ENCODE data around the gene HELZ. TPM values are rescaled to one million over a fixed set of nuclear protein-coding genes. Genes with fewer than 3 reads are reported as not detected.
A peak's percentile ranks its signal among the peaks of the same experiment; 100 is the strongest.

The HELZ gene
- total and polyA plus RNA-seq, 2 donors (not counting 3 experiments of a cell fraction or from before 2014, with no cell fraction given), result 8.0 to 47.3 TPM

DNA sequence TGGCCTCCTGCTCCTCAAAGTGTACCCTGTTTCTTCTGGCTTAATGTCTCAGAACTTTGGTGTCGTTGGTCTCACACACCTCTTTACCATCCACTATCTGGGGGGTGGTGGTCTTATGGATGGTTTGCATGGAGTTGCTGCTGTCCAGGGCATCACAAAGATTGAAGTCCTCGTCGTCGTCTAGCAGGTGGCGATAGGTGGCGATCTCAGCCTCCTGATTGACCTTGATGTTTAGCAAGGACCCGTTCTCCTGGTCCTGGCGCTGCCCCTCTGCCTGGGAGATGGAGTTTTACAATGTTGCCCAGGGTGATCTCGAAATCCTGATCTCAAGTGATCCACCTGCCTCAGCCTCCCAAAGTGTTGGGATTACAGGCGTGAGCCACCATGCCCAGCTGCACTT is 31.1 kb upstream of the HELZ start:
- H3K4me1 ChIP-seq (ENCODE audit: control insufficient read depth, extremely low read depth, insufficient read depth, low read length), result no peaks in the 10 kb centered on the region
- peak; percentile 31 for DNase-seq (ENCODE audit: low read depth, low spot score)
- H3K27me3 ChIP-seq (ENCODE audit: control insufficient read depth in 2 of 2, insufficient read depth in 2 of 2, low read length in 2 of 2), result no peaks in the 10 kb centered on the region
- BruUV-seq (replicated peaks), result no TSS peak
- CTCF ChIA-PET, result no interaction called here
- no peak overlapping the region for H2AFZ ChIP-seq (ENCODE audit: low read depth, low read length)
- H4K20me1 ChIP-seq (replicated peaks; ENCODE audit: control insufficient read depth, extremely low read depth, insufficient read depth, low read length), result no peaks in the 10 kb centered on the region
- intact Hi-C loops (cut with micrococcal nuclease) (no loop called here), dilution Hi-C loops (cut with MboI; ENCODE audit: extremely low pct_ligation_motif_present, low sequenced_read_pairs) (no loop called here)
- no peak overlapping the region for H3K4me3 ChIP-seq (replicated peaks in 1 of 3; ENCODE audit: insufficient read depth in 1 of 3, low read depth in 1 of 3, low read length in 3 of 3)
- no peak for FAIRE-seq
- POLR2A ChIA-PET, result no interaction called here
- no peak overlapping the region for H3K27ac ChIP-seq (ENCODE audit: insufficient read depth, low read depth, low read length)
- no peak overlapping the region for H3K9ac ChIP-seq (replicated peaks; ENCODE audit: extremely low read depth, insufficient read depth, low read length)
- no peaks in the 10 kb centered on the region for H3K9me1 ChIP-seq (replicated peaks; ENCODE audit: control insufficient read depth, extremely low read depth, insufficient read depth, low read length)
- no peak overlapping the region for H3K4me2 ChIP-seq (ENCODE audit: insufficient read depth, low read length)
- H3K9me3 ChIP-seq (replicated peaks; ENCODE audit: control insufficient read depth, insufficient read depth, low read length), result no peaks in the 10 kb centered on the region
- TF ChIP-seq, protein P1, sequence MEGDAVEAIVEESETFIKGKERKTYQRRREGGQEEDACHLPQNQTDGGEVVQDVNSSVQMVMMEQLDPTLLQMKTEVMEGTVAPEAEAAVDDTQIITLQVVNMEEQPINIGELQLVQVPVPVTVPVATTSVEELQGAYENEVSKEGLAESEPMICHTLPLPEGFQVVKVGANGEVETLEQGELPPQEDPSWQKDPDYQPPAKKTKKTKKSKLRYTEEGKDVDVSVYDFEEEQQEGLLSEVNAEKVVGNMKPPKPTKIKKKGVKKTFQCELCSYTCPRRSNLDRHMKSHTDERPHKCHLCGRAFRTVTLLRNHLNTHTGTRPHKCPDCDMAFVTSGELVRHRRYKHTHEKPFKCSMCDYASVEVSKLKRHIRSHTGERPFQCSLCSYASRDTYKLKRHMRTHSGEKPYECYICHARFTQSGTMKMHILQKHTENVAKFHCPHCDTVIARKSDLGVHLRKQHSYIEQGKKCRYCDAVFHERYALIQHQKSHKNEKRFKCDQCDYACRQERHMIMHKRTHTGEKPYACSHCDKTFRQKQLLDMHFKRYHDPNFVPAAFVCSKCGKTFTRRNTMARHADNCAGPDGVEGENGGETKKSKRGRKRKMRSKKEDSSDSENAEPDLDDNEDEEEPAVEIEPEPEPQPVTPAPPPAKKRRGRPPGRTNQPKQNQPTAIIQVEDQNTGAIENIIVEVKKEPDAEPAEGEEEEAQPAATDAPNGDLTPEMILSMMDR (IDR thresholded peaks at IDR 0.05; ENCODE audit: extremely low read depth in 1 of 2, insufficient read depth in 1 of 2, low read depth in 1 of 2, low read length in 2 of 2), result peak in 1 of 2 donors; percentile 22
- TF ChIP-seq POLR2A (IDR thresholded peaks at IDR 0.05; ENCODE audit: low read depth, low read length), result no peak
- TF ChIP-seq EZH2 (IDR thresholded peaks at IDR 0.05; ENCODE audit: borderline replicate concordance, low read depth, low read length, severe bottlenecking), result no peak
- H3K36me3 ChIP-seq (ENCODE audit: control insufficient read depth in 2 of 2, extremely low read depth in 1 of 2, insufficient read depth in 2 of 2, low read length in 2 of 2), result no peaks in the 10 kb centered on the region
- no peaks in the 10 kb centered on the region for H3K79me2 ChIP-seq (ENCODE audit: control insufficient read depth, insufficient read depth, low read length)

DNA sequence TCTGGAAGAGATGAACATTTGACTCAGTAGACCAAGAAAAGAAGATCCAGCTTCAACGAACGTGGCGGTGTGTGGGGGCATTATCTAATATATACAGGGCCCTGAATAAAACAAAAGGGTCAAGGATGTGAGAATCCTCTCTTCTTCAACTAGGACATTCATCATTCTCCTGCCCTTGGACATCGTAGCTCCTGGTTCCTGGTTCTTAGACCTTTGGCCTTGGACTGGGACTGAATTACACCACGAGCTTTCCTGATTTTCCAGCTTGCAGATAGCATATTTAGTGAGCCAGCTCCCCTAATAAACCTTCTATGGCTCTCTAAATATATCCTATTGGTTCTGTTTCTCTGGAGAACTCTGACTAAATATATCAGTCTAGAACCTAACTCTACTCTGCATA is 29.5 kb upstream of the HELZ start:
- Histone ChIP-seq H3K79me2 (ENCODE audit: control insufficient read depth, insufficient read depth, low read length) (no peaks in the 10 kb centered on the region), H3K36me3 (ENCODE audit: control insufficient read depth in 2 of 2, extremely low read depth in 1 of 2, insufficient read depth in 2 of 2, low read length in 2 of 2) (no peaks in the 10 kb centered on the region), H3K4me2 (ENCODE audit: insufficient read depth, low read length) (no peak overlapping the region), H3K9me3 (replicated peaks; ENCODE audit: control insufficient read depth, insufficient read depth, low read length) (no peaks in the 10 kb centered on the region), H3K9me1 (replicated peaks; ENCODE audit: control insufficient read depth, extremely low read depth, insufficient read depth, low read length) (no peaks in the 10 kb centered on the region), H3K4me1 (ENCODE audit: control insufficient read depth, extremely low read depth, insufficient read depth, low read length) (no peaks in the 10 kb centered on the region), H3K27ac (ENCODE audit: insufficient read depth, low read depth, low read length) (no peak overlapping the region), H3K27me3 (ENCODE audit: control insufficient read depth in 2 of 2, insufficient read depth in 2 of 2, low read length in 2 of 2) (no peaks in the 10 kb centered on the region), H3K9ac (replicated peaks; ENCODE audit: extremely low read depth, insufficient read depth, low read length) (no peak overlapping the region), H2AFZ (ENCODE audit: low read depth, low read length) (no peak overlapping the region), H3K4me3 (replicated peaks in 1 of 3; ENCODE audit: insufficient read depth in 1 of 3, low read depth in 1 of 3, low read length in 3 of 3) (no peak overlapping the region), H4K20me1 (replicated peaks; ENCODE audit: control insufficient read depth, extremely low read depth, insufficient read depth, low read length) (no peaks in the 10 kb centered on the region)
- DNase-seq (ENCODE audit: low read depth, low spot score) (no peak), FAIRE-seq (no peak)
- TF ChIP-seq MYC (IDR thresholded peaks at IDR 0.05; ENCODE audit: low read depth, low read length) (no peak), JUN (IDR thresholded peaks at IDR 0.05; ENCODE audit: borderline replicate concordance, insufficient read depth, insufficient read length, low read depth) (no peak), EZH2 (IDR thresholded peaks at IDR 0.05; ENCODE audit: borderline replicate concordance, low read depth, low read length, severe bottlenecking) (no peak), POLR2AphosphoS5 (IDR thresholded peaks at IDR 0.05; ENCODE audit: insufficient read depth, low read depth, low read length) (no peak), FOS (IDR thresholded peaks at IDR 0.05; ENCODE audit: borderline replicate concordance, insufficient read depth, low read length) (no peak), POLR2A (IDR thresholded peaks at IDR 0.05; ENCODE audit: low read depth, low read length) (no peak), GATA2 (IDR thresholded peaks at IDR 0.05; ENCODE audit: insufficient read depth, insufficient read length, low read depth, low read length) (no peak)
- TF ChIP-seq, protein P2, sequence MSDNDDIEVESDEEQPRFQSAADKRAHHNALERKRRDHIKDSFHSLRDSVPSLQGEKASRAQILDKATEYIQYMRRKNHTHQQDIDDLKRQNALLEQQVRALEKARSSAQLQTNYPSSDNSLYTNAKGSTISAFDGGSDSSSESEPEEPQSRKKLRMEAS (IDR thresholded peaks at IDR 0.05; ENCODE audit: insufficient read depth, insufficient read length), result no peak
- TF ChIP-seq, protein P1 (IDR thresholded peaks at IDR 0.05; ENCODE audit: extremely low read depth in 1 of 2, insufficient read depth in 1 of 2, low read depth in 1 of 2, low read length in 2 of 2), result no peak
- dilution Hi-C loops (cut with MboI; ENCODE audit: extremely low pct_ligation_motif_present, low sequenced_read_pairs), result no loop called here
- ChIA-PET CTCF (interaction anchor here (0.9 kb wide), 1 partner anchor 16 kb away, joined by 4 read pairs; no protein-coding TSS in a partner anchor), POLR2A (no interaction called here)
- no TSS peak for BruUV-seq (replicated peaks)
- intact Hi-C loops (cut with micrococcal nuclease), result no loop called here
